Fibroblast of skin of left biceps (primary cell): ENCODE results near the gene MMEL1.
"Not testable (repeated sequence)": the region's sequence is repeated elsewhere in the genome, so short reads cannot be mapped to it uniquely, and the experiment has no call there.

Experiments used
- DNase-seq, 2 experiments: peaks; one replicate each; pipeline ENCODE4 v3.0.0-alpha.2; 2013; ENCODE audit warnings: low read depth in 2 of 2

MMEL1 gene

GRCh38 chr1:2558861-2559260, 74.0 kb downstream of the MMEL1 start:
- DNase-seq, result no peak

GRCh38 chr1:2558420-2558819, 74.4 kb downstream of the MMEL1 start:
- DNase-seq, result no peak

GRCh38 chr1:2557482-2558400, 75.1 kb downstream of the MMEL1 start:
- DNase-seq, result no peak

GRCh38 chr1:2556678-2557481, 75.9 kb downstream of the MMEL1 start:
- DNase-seq, result no peak

GRCh38 chr1:2556277-2556677, 76.5 kb downstream of the MMEL1 start, which contains the start of gene TNFRSF14:
TNFRSF14 (plus strand) TSS chr1:2556371; CDS start chr1:2556665, 294 bp downstream.
- DNase-seq, result no peak

- no peak for DNase-seq
Observed at GRCh38 chr1:2555634-2556276, 77.1 kb downstream of the MMEL1 start.

GRCh38 chr1:2554621-2555387, 78.0 kb downstream of the MMEL1 start:
- no peak for DNase-seq

GRCh38 chr1:2553871-2554620, 78.8 kb downstream of the MMEL1 start:
- no peak for DNase-seq

- not testable (repeated sequence) for DNase-seq
Observed at GRCh38 chr1:2553076-2553475, 79.7 kb downstream of the MMEL1 start.

- DNase-seq, result no peak
Observed at GRCh38 chr1:2552189-2552588, 80.6 kb downstream of the MMEL1 start.

- not testable (repeated sequence) for DNase-seq
Observed at GRCh38 chr1:2551544-2551943, 81.3 kb downstream of the MMEL1 start.

- DNase-seq, result not testable (repeated sequence)
Observed at GRCh38 chr1:2550309-2550861, 82.4 kb downstream of the MMEL1 start.

- not testable (repeated sequence) for DNase-seq
Observed at GRCh38 chr1:2549367-2550029, 83.3 kb downstream of the MMEL1 start.

GRCh38 chr1:2548068-2548589, 84.7 kb downstream of the MMEL1 start:
- no peak for DNase-seq

GRCh38 chr1:2547210-2548067, 85.4 kb downstream of the MMEL1 start:
- no peak for DNase-seq

- DNase-seq, result no peak
Observed at GRCh38 chr1:2546515-2547209, 86.2 kb downstream of the MMEL1 start.

- DNase-seq, result no peak
Observed at GRCh38 chr1:2545754-2546514, 86.9 kb downstream of the MMEL1 start.
